Tibial nerve (tissue), 4 donors: ENCODE measurements around the gene MMP10.

Experiments
- EP300 ChIP-seq, 2 donors: sonication (generic); formaldehyde crosslinking; IDR thresholded peaks; one replicate each; pipeline ENCODE4 v1.6.1; 2017; ENCODE audit warnings: antibody characterized with exemption in 2 of 2, mild to moderate bottlenecking in 1 of 2
- POLR2A ChIP-seq, 2 donors: fragments of 450-650 bp; IDR thresholded peaks; one replicate each; pipeline ENCODE4 v1.6.1; 2017; ENCODE audit warnings: antibody characterized with exemption in 2 of 2, mild to moderate bottlenecking in 2 of 2, moderate library complexity in 2 of 2
- TF ChIP-seq, protein P1 (sequence below), 5 experiments: fragments of 200-600 bp in 3 of 5; fragments of 450-650 bp in 2 of 5; sonication (generic) in 3 of 5; IDR thresholded peaks; one replicate each; pipeline ENCODE4 v1.5.1; 2016 to 2019; ENCODE audit warnings: antibody characterized with exemption in 5 of 5, mild to moderate bottlenecking in 3 of 5, moderate library complexity in 2 of 5

DNA sequence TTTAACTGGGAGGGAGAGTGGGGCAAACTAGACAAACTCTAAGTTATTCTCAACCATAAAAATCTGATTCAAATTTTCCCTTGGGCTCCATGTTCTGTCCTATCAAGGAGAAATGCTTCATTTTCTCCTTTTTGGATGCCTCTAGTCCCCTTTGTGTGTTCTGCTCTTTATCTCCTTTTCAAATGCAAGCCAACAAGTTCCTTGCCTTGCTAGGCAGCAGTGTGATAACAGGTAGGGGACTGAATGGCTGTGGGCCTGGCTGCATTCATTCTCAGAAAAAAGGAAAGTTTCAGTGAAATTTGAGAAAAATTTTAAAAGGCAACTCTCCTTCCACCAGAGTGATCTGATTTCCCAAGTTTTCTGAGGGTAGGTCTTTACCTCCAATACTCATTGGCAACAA, 28.8 kb downstream of the MMP10 start:
- TF ChIP-seq, protein P1, sequence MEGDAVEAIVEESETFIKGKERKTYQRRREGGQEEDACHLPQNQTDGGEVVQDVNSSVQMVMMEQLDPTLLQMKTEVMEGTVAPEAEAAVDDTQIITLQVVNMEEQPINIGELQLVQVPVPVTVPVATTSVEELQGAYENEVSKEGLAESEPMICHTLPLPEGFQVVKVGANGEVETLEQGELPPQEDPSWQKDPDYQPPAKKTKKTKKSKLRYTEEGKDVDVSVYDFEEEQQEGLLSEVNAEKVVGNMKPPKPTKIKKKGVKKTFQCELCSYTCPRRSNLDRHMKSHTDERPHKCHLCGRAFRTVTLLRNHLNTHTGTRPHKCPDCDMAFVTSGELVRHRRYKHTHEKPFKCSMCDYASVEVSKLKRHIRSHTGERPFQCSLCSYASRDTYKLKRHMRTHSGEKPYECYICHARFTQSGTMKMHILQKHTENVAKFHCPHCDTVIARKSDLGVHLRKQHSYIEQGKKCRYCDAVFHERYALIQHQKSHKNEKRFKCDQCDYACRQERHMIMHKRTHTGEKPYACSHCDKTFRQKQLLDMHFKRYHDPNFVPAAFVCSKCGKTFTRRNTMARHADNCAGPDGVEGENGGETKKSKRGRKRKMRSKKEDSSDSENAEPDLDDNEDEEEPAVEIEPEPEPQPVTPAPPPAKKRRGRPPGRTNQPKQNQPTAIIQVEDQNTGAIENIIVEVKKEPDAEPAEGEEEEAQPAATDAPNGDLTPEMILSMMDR (IDR thresholded peaks at IDR 0.05): no peak
- TF ChIP-seq EP300 (IDR thresholded peaks at IDR 0.05): no peak
- no peak for TF ChIP-seq POLR2A (IDR thresholded peaks at IDR 0.05)
